ENCODE results near the gene TDRD9.

DNA sequence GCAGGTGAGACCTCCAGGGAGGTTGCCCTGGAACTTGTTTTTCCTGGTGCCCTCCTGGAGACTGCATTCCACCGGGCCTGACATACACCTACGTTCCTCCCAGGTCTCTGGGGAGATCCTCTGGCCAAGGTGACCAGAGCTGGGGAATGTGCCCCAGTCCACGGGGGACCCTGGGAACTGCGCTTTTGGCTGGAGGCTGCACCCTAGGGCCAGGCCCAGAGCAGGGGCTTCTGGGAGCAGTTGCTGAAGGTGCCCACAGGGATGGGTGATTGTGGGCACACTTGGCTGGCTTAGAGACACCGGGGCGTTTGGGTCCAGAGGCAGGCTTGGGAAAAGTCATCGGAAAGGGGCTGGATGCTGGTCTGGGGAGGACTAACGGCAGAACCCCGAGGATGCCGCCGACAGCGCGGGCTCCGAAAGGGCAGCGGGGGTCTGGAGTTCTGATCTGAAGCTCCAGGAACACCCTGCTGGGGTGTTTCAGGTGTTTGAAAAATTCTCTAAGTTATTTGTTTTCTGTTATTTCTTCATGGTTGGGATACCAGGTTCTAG lies 36.5 kb upstream of the TDRD9 start:
- TF ChIP-seq, protein P1, sequence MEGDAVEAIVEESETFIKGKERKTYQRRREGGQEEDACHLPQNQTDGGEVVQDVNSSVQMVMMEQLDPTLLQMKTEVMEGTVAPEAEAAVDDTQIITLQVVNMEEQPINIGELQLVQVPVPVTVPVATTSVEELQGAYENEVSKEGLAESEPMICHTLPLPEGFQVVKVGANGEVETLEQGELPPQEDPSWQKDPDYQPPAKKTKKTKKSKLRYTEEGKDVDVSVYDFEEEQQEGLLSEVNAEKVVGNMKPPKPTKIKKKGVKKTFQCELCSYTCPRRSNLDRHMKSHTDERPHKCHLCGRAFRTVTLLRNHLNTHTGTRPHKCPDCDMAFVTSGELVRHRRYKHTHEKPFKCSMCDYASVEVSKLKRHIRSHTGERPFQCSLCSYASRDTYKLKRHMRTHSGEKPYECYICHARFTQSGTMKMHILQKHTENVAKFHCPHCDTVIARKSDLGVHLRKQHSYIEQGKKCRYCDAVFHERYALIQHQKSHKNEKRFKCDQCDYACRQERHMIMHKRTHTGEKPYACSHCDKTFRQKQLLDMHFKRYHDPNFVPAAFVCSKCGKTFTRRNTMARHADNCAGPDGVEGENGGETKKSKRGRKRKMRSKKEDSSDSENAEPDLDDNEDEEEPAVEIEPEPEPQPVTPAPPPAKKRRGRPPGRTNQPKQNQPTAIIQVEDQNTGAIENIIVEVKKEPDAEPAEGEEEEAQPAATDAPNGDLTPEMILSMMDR (IDR thresholded peaks at IDR 0.05; ENCODE audit: poor library complexity) = no peak
- no peak for TF ChIP-seq EZH2 (IDR thresholded peaks at IDR 0.05; ENCODE audit: borderline replicate concordance)

Data from hepatocyte (in vitro differentiated cells).